C4-2B (cell line): ENCODE measurements around the gene SLC6A19.

Source experiments
- H3K27ac ChIP-seq: fragments of 450-650 bp; 2 replicates; pipeline ENCODE4 v1.5.1; 2017
- CTCF ChIP-seq: fragments of 450-650 bp; conservative IDR thresholded peaks from 2 replicates; pipeline ENCODE4 v1.5.1; 2017; ENCODE audit warnings: mild to moderate bottlenecking
- ZFX ChIP-seq: fragments of 450-650 bp; IDR thresholded peaks from 2 replicates; pipeline ENCODE4 v1.6.1; 2017

SLC6A19 gene

GRCh38 chr5:1162751-1163150 lies 38.6 kb upstream of the SLC6A19 start:
- no peak overlapping the region; the same call in 1 of the 2 replicates for H3K27ac ChIP-seq
- no peak for TF ChIP-seq CTCF
- TF ChIP-seq ZFX, result no peak

GRCh38 chr5:1163366-1163765 lies 38.0 kb upstream of the SLC6A19 start:
- no peak overlapping the region for H3K27ac ChIP-seq
- TF ChIP-seq ZFX (no peak), CTCF (no peak)

GRCh38 chr5:1163879-1164278 lies 37.5 kb upstream of the SLC6A19 start:
- TF ChIP-seq ZFX (no peak), CTCF (no peak)
- no peak overlapping the region for H3K27ac ChIP-seq

GRCh38 chr5:1164696-1165630 lies 36.4 kb upstream of the SLC6A19 start:
- H3K27ac ChIP-seq, result no peak overlapping the region
- TF ChIP-seq ZFX (no peak), CTCF (no peak)

- no peak overlapping the region for H3K27ac ChIP-seq
Measured at GRCh38 chr5:1165864-1166263, 35.5 kb upstream of the SLC6A19 start.

GRCh38 chr5:1166370-1166769 lies 35.0 kb upstream of the SLC6A19 start:
- no peak for TF ChIP-seq CTCF
- TF ChIP-seq ZFX, result no peak
- no peak overlapping the region for H3K27ac ChIP-seq

More at GRCh38 chr5:1165864-1166263, 35.5 kb upstream of the SLC6A19 start:
- TF ChIP-seq CTCF (no peak), ZFX (no peak)

- H3K27ac ChIP-seq, result no peak overlapping the region
- TF ChIP-seq ZFX, result no peak
- TF ChIP-seq CTCF, result no peak
Measured at GRCh38 chr5:1167361-1167727, 34.1 kb upstream of the SLC6A19 start.
